Metanephros (tissue), 1 donor: Measurements from ENCODE around the gene SLITRK4. TPM values are rescaled to one million over a fixed set of nuclear protein-coding genes. Genes with fewer than 3 reads are reported as not detected.

Experiments
- total RNA-seq: library from RNA; depleted of rRNA; stranded (reverse); fragments of >200 nt; gene quantifications from one replicate; pipeline ENCODE4 v1.2.3, GENCODE V29; 2014

SLITRK4 gene
- total RNA-seq = 12.3 TPM

DNA sequence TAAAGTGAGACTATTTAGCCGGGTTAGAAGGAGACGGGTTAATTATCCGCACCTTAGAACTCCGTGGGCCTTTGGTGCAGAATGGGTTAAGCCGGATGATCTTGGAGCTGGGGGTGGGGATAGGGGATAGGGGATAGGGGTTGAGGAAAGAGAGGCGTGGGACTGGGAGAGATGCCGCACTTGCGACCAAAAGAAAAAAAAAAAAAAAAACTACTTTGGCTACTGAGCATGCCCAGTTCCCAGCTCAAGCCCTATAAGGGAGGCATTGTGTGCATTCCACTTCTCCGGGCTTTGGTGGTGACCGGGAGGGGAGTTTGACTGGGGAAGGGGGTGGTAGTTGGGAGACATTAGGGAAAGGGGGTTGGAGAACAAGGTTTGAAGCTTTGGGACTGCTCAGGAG lies at the start of gene SLITRK4:
SLITRK4 (minus strand) TSS at position 187 of the 400 bp plus-strand sequence. CDS start 4,993 bp downstream, outside the sequence.

Other genes starting within 250 kb of the SLITRK4 start
- gene SPANXN3, start 118.6 kb downstream of the SLITRK4 start, total RNA-seq = not detected
- gene SPANXN2, start 84.7 kb upstream of the SLITRK4 start, total RNA-seq = not detected
- gene UBE2NL, start 248.0 kb upstream of the SLITRK4 start, total RNA-seq = not detected